HCT116 (cell line): Measurements from ENCODE around the gene AHR. TPM values are rescaled to one million over a fixed set of nuclear protein-coding genes. Genes with fewer than 3 reads are reported as not detected.
"Not testable (repeated sequence)": the region's sequence is repeated elsewhere in the genome, so short reads cannot be mapped to it uniquely, and the experiment has no call there.

Experiments used
- ATAC-seq: fragments of 200-7000 bp; cut with Tn5 transposase; 2 replicates; pipeline ENCODE4 v1.9.1; 2020; ENCODE audit warnings: mild to moderate bottlenecking, moderate library complexity
- BruUV-seq: library from RNA; stranded (reverse); fragments of 400-500 nt; replicated peaks from 2 replicates; lab custom pipeline; 2021; lab: Mats Ljungman, UMichigan
- CTCF ChIA-PET: fragments of 300-600 bp; sonication (Branson Sonifier 250); formaldehyde crosslinking; loops from one replicate; lab custom pipeline; 2021; ENCODE audit warnings: antibody characterized with exemption; lab: Charles Lee
- POLR2A ChIA-PET: fragments of 300-600, 350-600 bp; sonication (Branson Sonifier 250); formaldehyde crosslinking; loops from one replicate; lab custom pipeline; 2021; ENCODE audit warnings: antibody characterized with exemption; lab: Charles Lee
- RAD21 ChIA-PET, 2 experiments: fragments of 300-600 bp; sonication (Branson Sonifier 250); formaldehyde crosslinking; loops; one replicate each; lab custom pipeline; 2023; ENCODE audit warnings: low total read pairs in 2 of 2; ENCODE audit not compliant: uncharacterized antibody in 2 of 2, unreplicated experiment in 2 of 2, low non-redundant PET in 1 of 2; lab: Charles Lee
- DNase-seq: peaks from one replicate; pipeline ENCODE4 v3.0.0-alpha.2; 2010; ENCODE audit warnings: low read depth, low spot score
- H2AFZ ChIP-seq: fragments of 200-600 bp; shearing (Covaris generic), sonication (generic); 2 replicates; pipeline ENCODE4 v1.6.1; 2017; ENCODE audit warnings: low read depth, mixed run types, mixed read lengths, antibody characterized with exemption, low read length; ENCODE audit not compliant: poor library complexity, severe bottlenecking
- H3K27ac ChIP-seq: 2 replicates; pipeline ENCODE4 v1.5.1; 2012; ENCODE audit warnings: low read depth, low read length
- H3K27me3 ChIP-seq: fragments of 200-600 bp; sonication (generic); 2 replicates; pipeline ENCODE4 v1.6.1; 2016; ENCODE audit warnings: mixed run types, low read length, mixed read lengths; ENCODE audit not compliant: insufficient read depth
- H3K36me3 ChIP-seq, 2 experiments: fragments of 200-500 bp in 1 of 2; fragments of 200-600 bp in 1 of 2; sonication (Bioruptor generic) in 1 of 2; sonication (generic) in 1 of 2; 2 replicates each; pipeline versions ENCODE4 v1.5.1 to v1.6.1; 2014 to 2016; ENCODE audit warnings: low read length in 2 of 2, inconsistent platforms in 1 of 2, mixed read lengths in 1 of 2, mixed run types in 1 of 2; ENCODE audit not compliant: insufficient read depth in 2 of 2, control insufficient read depth in 1 of 2
- H3K4me1 ChIP-seq, 2 experiments: fragments of 200-600 bp in 1 of 2; sonication (generic) in 1 of 2; 2 replicates each; pipeline versions ENCODE4 v1.5.1 to v1.6.1; 2012 to 2017; ENCODE audit warnings: low read length in 2 of 2, inconsistent platforms in 1 of 2, mild to moderate bottlenecking in 1 of 2, mixed read lengths in 1 of 2, mixed run types in 1 of 2, moderate library complexity in 1 of 2; ENCODE audit not compliant: insufficient read depth in 2 of 2, control insufficient read depth in 1 of 2
- H3K4me2 ChIP-seq: fragments of 200-600 bp; sonication (generic); 2 replicates; pipeline ENCODE4 v1.6.1; 2017; ENCODE audit warnings: mixed run types, low read length, mixed read lengths
- H3K4me3 ChIP-seq, 2 experiments: fragments of 200-600 bp in 1 of 2; sonication (generic) in 1 of 2; replicated peaks in 1 of 2; 2 replicates each; pipeline ENCODE4 v1.5.1; 2011 to 2016; ENCODE audit warnings: low read length in 2 of 2, control low read depth in 1 of 2, low read depth in 1 of 2, mild to moderate bottlenecking in 1 of 2, mixed read lengths in 1 of 2, mixed run types in 1 of 2
- H3K79me2 ChIP-seq: fragments of 200-600 bp; sonication (generic); 2 replicates; pipeline ENCODE4 v1.6.1; 2017; ENCODE audit warnings: mild to moderate bottlenecking, mixed run types, low read length, moderate library complexity, mixed read lengths; ENCODE audit not compliant: insufficient read depth
- H3K9ac ChIP-seq: fragments of 200-600 bp; sonication (generic); 2 replicates; pipeline ENCODE4 v1.6.1; 2016; ENCODE audit warnings: low read length, mixed read lengths
- H3K9me2 ChIP-seq: fragments of 200-600 bp; sonication (generic), shearing (Covaris generic); 2 replicates; pipeline ENCODE4 v1.6.1; 2017; ENCODE audit warnings: mixed run types, mild to moderate bottlenecking, moderate library complexity; ENCODE audit not compliant: insufficient read depth
- H3K9me3 ChIP-seq, 2 experiments: fragments of 200-500 bp in 1 of 2; fragments of 200-600 bp in 1 of 2; sonication (Bioruptor generic) in 1 of 2; sonication (generic) in 1 of 2; 2 replicates each; pipeline ENCODE4 v1.6.1; 2014 to 2017; ENCODE audit warnings: low read length in 2 of 2, mixed read lengths in 2 of 2, inconsistent platforms in 1 of 2, low read depth in 1 of 2, mild to moderate bottlenecking in 1 of 2, mixed run types in 1 of 2, moderate library complexity in 1 of 2; ENCODE audit not compliant: control insufficient read depth in 1 of 2, insufficient read depth in 1 of 2
- H4K20me1 ChIP-seq: fragments of 200-600 bp; sonication (generic), shearing (Covaris generic); 2 replicates; pipeline ENCODE4 v1.6.1; 2017; ENCODE audit warnings: mixed run types, mild to moderate bottlenecking, moderate library complexity; ENCODE audit not compliant: insufficient read depth
- FOSL1 ChIP-seq: IDR thresholded peaks from 2 replicates; pipeline ENCODE4 v1.6.1; 2012; ENCODE audit warnings: low read depth
- POLR2AphosphoS5 ChIP-seq: IDR thresholded peaks from 2 replicates; pipeline ENCODE4 v1.6.1; 2011; ENCODE audit warnings: mild to moderate bottlenecking, low read depth, low read length, moderate library complexity
- RAD21 ChIP-seq: IDR thresholded peaks from 2 replicates; pipeline ENCODE4 v1.6.1; 2012; ENCODE audit warnings: low read depth, mild to moderate bottlenecking
- SP1 ChIP-seq: IDR thresholded peaks from 2 replicates; pipeline ENCODE4 v1.6.1; 2012; ENCODE audit warnings: low read depth
- SRF ChIP-seq: IDR thresholded peaks from 2 replicates; pipeline ENCODE4 v1.6.1; 2012; ENCODE audit warnings: low read depth
- YY1 ChIP-seq: IDR thresholded peaks from 2 replicates; pipeline ENCODE4 v1.6.1; 2011; ENCODE audit warnings: low read length, low read depth, moderate library complexity, mild to moderate bottlenecking; ENCODE audit not compliant: insufficient replicate concordance; ENCODE audit errors: extremely low read depth
- ZFX ChIP-seq: fragments of 450-650 bp; IDR thresholded peaks from 2 replicates; pipeline ENCODE4 v1.6.1; 2017
- ZNF274 ChIP-seq: fragments of 200-500 bp; sonication (Bioruptor generic); IDR thresholded peaks from 2 replicates; pipeline ENCODE4 v1.6.1; 2014; ENCODE audit warnings: mild to moderate bottlenecking, low read depth, low read length, inconsistent platforms
- intact Hi-C: fragments of 100-400 bp; cut with micrococcal nuclease; formaldehyde crosslinking; loops from 2 replicates; pipeline ENCODE4 v1.10.0; 2022
- total RNA-seq: library from RNA; stranded (reverse); gene quantifications from one replicate; pipeline ENCODE4 v1.2.1, GENCODE V29; 2021; ENCODE audit not compliant: unreplicated experiment

Gene AHR
- total RNA-seq, 1 experiment from 2014 or later = 29.7 TPM

DNA sequence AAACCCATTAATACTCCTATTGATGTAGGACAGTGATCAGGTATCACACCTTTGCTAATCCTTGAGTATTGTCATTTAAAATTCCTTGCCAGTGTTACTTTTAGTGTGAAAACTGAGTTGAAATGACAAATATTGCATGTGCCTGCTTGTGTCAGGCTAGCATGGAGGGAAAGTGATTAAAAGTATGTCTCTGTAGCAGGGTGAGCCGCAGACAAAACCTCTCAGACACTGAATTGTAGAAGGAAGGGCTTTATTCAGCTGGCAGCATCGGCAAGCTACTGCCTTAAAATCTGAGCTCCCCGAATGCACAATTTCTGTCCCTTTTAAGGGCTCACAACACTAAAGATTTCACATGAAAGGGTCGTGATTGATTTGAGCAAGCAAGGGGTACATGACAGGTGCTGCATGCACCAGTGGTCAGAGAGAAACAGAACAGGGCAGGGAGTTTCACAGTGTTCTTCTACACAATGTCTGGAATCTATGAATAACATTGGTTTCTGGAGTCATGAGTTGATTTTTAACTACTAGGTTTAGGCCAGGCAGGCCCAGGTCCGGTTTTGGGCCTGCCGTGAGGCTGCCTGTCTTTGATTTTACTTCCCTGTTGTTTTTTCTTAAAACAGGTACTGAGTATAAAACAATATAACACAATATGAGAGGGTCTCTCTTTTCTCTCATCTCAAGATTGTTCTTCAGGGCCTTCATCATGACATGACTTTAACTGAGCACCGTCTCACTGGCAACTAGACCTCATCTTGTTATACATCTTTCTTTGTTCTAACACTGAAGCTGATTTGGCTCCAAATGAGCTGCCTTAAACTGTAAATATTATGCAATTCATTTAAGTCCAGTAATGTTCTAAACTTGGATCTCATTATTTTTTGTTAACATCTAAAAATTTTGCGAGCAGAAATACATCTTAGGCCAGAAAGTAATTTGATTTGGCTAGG lies 84.2 kb downstream of the AHR start:
- H3K36me3 ChIP-seq, CTCF ChIA-PET, H3K9me2 ChIP-seq, ATAC-seq, H3K79me2 ChIP-seq, H4K20me1 ChIP-seq, H3K4me3 ChIP-seq, intact Hi-C loops, H3K27ac ChIP-seq, H2AFZ ChIP-seq, RAD21 ChIA-PET, H3K4me1 ChIP-seq, H3K9ac ChIP-seq, DNase-seq, H3K27me3 ChIP-seq, BruUV-seq, H3K9me3 ChIP-seq, H3K4me2 ChIP-seq: not testable (repeated sequence)
- POLR2A ChIA-PET = interaction anchor here (0.6 kb wide), 1 partner anchor 12 kb away, joined by 3 read pairs; no protein-coding TSS in a partner anchor

DNA sequence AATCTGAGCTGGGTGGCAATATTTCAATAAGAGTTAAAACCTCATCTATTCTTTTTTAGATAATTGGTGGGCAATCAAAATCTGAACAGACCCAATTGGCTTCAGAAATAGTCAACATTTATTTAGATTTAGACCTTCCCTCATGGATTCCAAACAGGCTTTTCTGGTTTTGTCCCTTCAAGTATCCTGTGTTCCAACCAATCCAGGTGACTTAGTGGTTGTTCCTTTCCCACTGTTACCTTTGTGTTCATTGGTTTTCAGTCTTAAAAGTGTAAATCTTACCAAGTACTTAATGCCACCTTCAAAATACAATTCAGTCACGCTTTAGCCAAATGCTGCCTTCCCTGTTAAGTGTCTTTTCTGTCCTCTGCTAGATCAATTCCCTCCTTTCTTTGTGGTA lies 85.9 kb downstream of the AHR start:
- TF ChIP-seq POLR2AphosphoS5 = no peak
- no peak for TF ChIP-seq FOSL1
- TF ChIP-seq ZNF274 = no peak
- no peak for TF ChIP-seq ZFX
- TF ChIP-seq SP1 = no peak
- no peak for TF ChIP-seq RAD21
- no peak for TF ChIP-seq YY1
- TF ChIP-seq SRF = no peak
- Histone ChIP-seq H3K4me1 (no peaks in the 10 kb centered on the region), H3K9me3 (no peaks in the 10 kb centered on the region), H3K4me3 (no peak overlapping the region), H3K36me3 (no peaks in the 10 kb centered on the region), H3K9me2 (0 out of 2 replicates have a peak, but pooled peaks cover 4% of the 10 kb centered on the region), H3K27me3 (no peaks in the 10 kb centered on the region), H3K27ac (no peak overlapping the region), H2AFZ (no peak overlapping the region), H4K20me1 (no peaks in the 10 kb centered on the region), H3K79me2 (no peaks in the 10 kb centered on the region), H3K9ac (no peak overlapping the region), H3K4me2 (no peak overlapping the region)
- ChIA-PET RAD21 (no interaction called here), CTCF (no interaction called here), POLR2A (no interaction called here)
- no peak for ATAC-seq
- intact Hi-C loops = no loop called here
- no peak for DNase-seq
- no TSS peak for BruUV-seq
